ENCODE measurements around the gene AGAP3. TPM values are rescaled to one million over a fixed set of nuclear protein-coding genes. Genes with fewer than 3 reads are reported as not detected.

The AGAP3 gene
- total and polyA plus RNA-seq, 2 of the 4 experiments (the other 2 are of a cell fraction): 35.3 to 93.9 TPM

- TF ChIP-seq USF2 (IDR thresholded peaks at IDR 0.05; ENCODE audit: low read depth, low read length): no peak
- no peak for TF ChIP-seq SMC3 (IDR thresholded peaks at IDR 0.05; ENCODE audit: low read depth, low read length)
These were observed 29.4 kb upstream of the AGAP3 start (continued) for GRCh38 chr7:151056666-151057505.

- H2BK20ac ChIP-seq (ENCODE audit: low read depth, low read length): peak within 1 kb of the TSS; percentile 18
- peak within 1 kb of the TSS; percentile 69; the same call in 2 of the 3 replicates for H2BK15ac ChIP-seq (ENCODE audit: low read depth, low read length)
- dilution Hi-C loops (cut with HindIII; ENCODE audit: low sequenced_read_pairs, unreplicated experiment) (no loop called here), intact Hi-C loops (cut with micrococcal nuclease) (no loop called here), in situ Hi-C loops (cut with MboI; ENCODE audit: low sequenced_read_pairs) (no loop called here)
- peak; percentile 8 for ATAC-seq (ENCODE audit: low read depth)
- peak within 1 kb of the TSS; percentile 95 for H3K56ac ChIP-seq (ENCODE audit: extremely low read depth, insufficient read depth, low read length)
- H2BK5ac ChIP-seq (ENCODE audit: low read depth, low read length, poor library complexity, severe bottlenecking): peak within 1 kb of the TSS; percentile 94
- H3K9me3 ChIP-seq (ENCODE audit: control insufficient read depth, insufficient read depth, low read length): no peaks in the 10 kb centered on the region
- ChIA-PET CTCF (interaction anchor here (0.8 kb wide), 1 partner anchor 1770 kb away, joined by 3 read pairs; no protein-coding TSS in a partner anchor), POLR2A (ENCODE audit: unreplicated experiment) (no interaction called here)
- H3K23ac ChIP-seq (ENCODE audit: low read depth, low read length): peak within 1 kb of the TSS; percentile 91
- peak within 1 kb of the TSS; percentile 95 for H2AK9ac ChIP-seq (replicated peaks; ENCODE audit: low read depth, low read length, poor library complexity)
- WGBS, 2 experiments (ENCODE audit: extremely low coverage in 2 of 2, insufficient read length in 1 of 2): 0% methylated on average over 16 of the region's 30 CpGs; no CpG with 5 or more reads in 1 of the 2 experiments
- H3K79me1 ChIP-seq (ENCODE audit: low read depth in 1 of 2, low read length in 2 of 2): peaks cover 19 to 52% of the 10 kb centered on the region in 2 experiments
- H3K4me3 ChIP-seq (ENCODE audit: insufficient read depth, low read depth, low read length): peak within 1 kb of the TSS; percentile 67
- H4K5ac ChIP-seq (ENCODE audit: low read depth, low read length): peak within 1 kb of the TSS; percentile 80
- peak within 1 kb of the TSS; percentile 95 for H2AK5ac ChIP-seq (ENCODE audit: low read depth, low read length)
- no peak for DNase-seq
- peak within 1 kb of the TSS; percentile 81 for H3K4me2 ChIP-seq (ENCODE audit: low read depth, low read length)
- peaks cover 36% of the 10 kb centered on the region for H3K4me1 ChIP-seq (ENCODE audit: control insufficient read depth, insufficient read depth, low read length)
- peak within 1 kb of the TSS; percentile 88 for H3K9ac ChIP-seq (ENCODE audit: low read depth, low read length)
- H3K4ac ChIP-seq (ENCODE audit: low read depth, low read length): peak within 1 kb of the TSS; percentile 97
- H3K36me3 ChIP-seq (ENCODE audit: control insufficient read depth, insufficient read depth, low read length): no peaks in the 10 kb centered on the region
- H2BK120ac ChIP-seq (ENCODE audit: low read depth, low read length): peak within 1 kb of the TSS; percentile 84
- peak within 1 kb of the TSS; percentile 52 for H3K18ac ChIP-seq (ENCODE audit: low read depth, low read length)
- peak within 1 kb of the TSS; percentile 97 for H3K14ac ChIP-seq (replicated peaks; ENCODE audit: low read depth, low read length)
- H4K91ac ChIP-seq (ENCODE audit: insufficient read depth, low read depth, low read length): peak within 1 kb of the TSS; percentile 98
- peak; percentile 83; the same call in 1 of the 2 replicates for TF ChIP-seq MAZ (IDR thresholded peaks at IDR 0.05; ENCODE audit: borderline replicate concordance, low read depth, low read length)
- TF ChIP-seq RCOR1 (IDR thresholded peaks at IDR 0.05; ENCODE audit: insufficient replicate concordance, low read length): no peak
- peak within 1 kb of the TSS; percentile 91 for H3K27ac ChIP-seq (ENCODE audit: insufficient read depth, low read length)
- peaks cover 12% of the 10 kb centered on the region; the same call in 1 of the 2 replicates for H3K9me1 ChIP-seq (ENCODE audit: insufficient read depth, low read length)
- H2AFZ ChIP-seq (replicated peaks; ENCODE audit: low read length, poor library complexity): peak within 1 kb of the TSS; percentile 92
- H4K20me1 ChIP-seq (ENCODE audit: insufficient read depth, low read length): peaks cover 13% of the 10 kb centered on the region
- BruUV-seq (replicated peaks): no TSS peak
- H4K8ac ChIP-seq (ENCODE audit: low read depth in 2 of 2, low read length in 2 of 2): peak within 1 kb of the TSS; percentile 94 to 100
- no peaks in the 10 kb centered on the region for H3K27me3 ChIP-seq (ENCODE audit: control insufficient read depth, insufficient read depth, low read length)
These were observed 28.7 kb upstream of the AGAP3 start, which contains the start of gene CDK5 for GRCh38 chr7:151057506-151057988. Gene CDK5, minus strand, starts transcription at chr7:151057897. Its CDS starts 49 bp downstream, at chr7:151057848.
